Measurements from ENCODE around the gene P3H4. TPM values are rescaled to one million over a fixed set of nuclear protein-coding genes. Genes with fewer than 3 reads are reported as not detected.
"Not testable (repeated sequence)": the region's sequence is repeated elsewhere in the genome, so short reads cannot be mapped to it uniquely, and the experiment has no call there.

P3H4 gene
- total and polyA plus RNA-seq, 10 donors = 3.3 to 7.1 (median 5.8) TPM

- TF ChIP-seq, protein P1, sequence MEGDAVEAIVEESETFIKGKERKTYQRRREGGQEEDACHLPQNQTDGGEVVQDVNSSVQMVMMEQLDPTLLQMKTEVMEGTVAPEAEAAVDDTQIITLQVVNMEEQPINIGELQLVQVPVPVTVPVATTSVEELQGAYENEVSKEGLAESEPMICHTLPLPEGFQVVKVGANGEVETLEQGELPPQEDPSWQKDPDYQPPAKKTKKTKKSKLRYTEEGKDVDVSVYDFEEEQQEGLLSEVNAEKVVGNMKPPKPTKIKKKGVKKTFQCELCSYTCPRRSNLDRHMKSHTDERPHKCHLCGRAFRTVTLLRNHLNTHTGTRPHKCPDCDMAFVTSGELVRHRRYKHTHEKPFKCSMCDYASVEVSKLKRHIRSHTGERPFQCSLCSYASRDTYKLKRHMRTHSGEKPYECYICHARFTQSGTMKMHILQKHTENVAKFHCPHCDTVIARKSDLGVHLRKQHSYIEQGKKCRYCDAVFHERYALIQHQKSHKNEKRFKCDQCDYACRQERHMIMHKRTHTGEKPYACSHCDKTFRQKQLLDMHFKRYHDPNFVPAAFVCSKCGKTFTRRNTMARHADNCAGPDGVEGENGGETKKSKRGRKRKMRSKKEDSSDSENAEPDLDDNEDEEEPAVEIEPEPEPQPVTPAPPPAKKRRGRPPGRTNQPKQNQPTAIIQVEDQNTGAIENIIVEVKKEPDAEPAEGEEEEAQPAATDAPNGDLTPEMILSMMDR (IDR thresholded peaks at IDR 0.05 in 8 of 11, conservative IDR thresholded peaks at IDR 0.05 in 3 of 11) = no peak
- TF ChIP-seq POLR2A (IDR thresholded peaks at IDR 0.05) (no peak), POLR2AphosphoS5 (IDR thresholded peaks at IDR 0.05) (no peak)
- DNase-seq = no peak
These were observed 37.0 kb upstream of the P3H4 start for GRCh38 chr17:41848788-41849187.

GRCh38 chr17:41844971-41845370 is 33.2 kb upstream of the P3H4 start:
- Histone ChIP-seq H3K9me3 (no peaks in the 10 kb centered on the region), H3K4me3 (no peak overlapping the region), H3K36me3 (peaks cover 0 to 9% (median 0%) of the 10 kb centered on the region in 6 donors), H3K4me1 (peaks cover 0 to 14% (median 1%) of the 10 kb centered on the region in 6 donors), H3K27me3 (replicated peaks in 1 of 7) (no peaks in the 10 kb centered on the region), H3K27ac (no peak overlapping the region)
- 92 to 96% (median 93%) methylated on average over 6 of the region's 6 CpGs for WGBS, 5 donors
- intact Hi-C loops (cut with DNase I; ENCODE audit: low total_unique reads) = no loop called here
- DNase-seq = no peak
- TF ChIP-seq POLR2A (IDR thresholded peaks at IDR 0.05) (no peak), POLR2AphosphoS5 (IDR thresholded peaks at IDR 0.05) (no peak)
- TF ChIP-seq, protein P1 (IDR thresholded peaks at IDR 0.05 in 8 of 11, conservative IDR thresholded peaks at IDR 0.05 in 3 of 11) = no peak

More at GRCh38 chr17:41848788-41849187, 37.0 kb upstream of the P3H4 start:
- Histone ChIP-seq H3K4me1 (peaks cover 0 to 47% (median 16%) of the 10 kb centered on the region in 6 donors), H3K27ac (no peak overlapping the region), H3K9me3 (no peaks in the 10 kb centered on the region), H3K4me3 (no peak overlapping the region), H3K27me3 (replicated peaks in 1 of 7) (no peaks in the 10 kb centered on the region), H3K36me3 (peaks cover 0 to 39% (median 7%) of the 10 kb centered on the region in 6 donors)
- 83 to 95% (median 87%) methylated on average over 4 of the region's 4 CpGs for WGBS, 5 donors
- intact Hi-C loops (cut with DNase I; ENCODE audit: low total_unique reads) = no loop called here

DNA sequence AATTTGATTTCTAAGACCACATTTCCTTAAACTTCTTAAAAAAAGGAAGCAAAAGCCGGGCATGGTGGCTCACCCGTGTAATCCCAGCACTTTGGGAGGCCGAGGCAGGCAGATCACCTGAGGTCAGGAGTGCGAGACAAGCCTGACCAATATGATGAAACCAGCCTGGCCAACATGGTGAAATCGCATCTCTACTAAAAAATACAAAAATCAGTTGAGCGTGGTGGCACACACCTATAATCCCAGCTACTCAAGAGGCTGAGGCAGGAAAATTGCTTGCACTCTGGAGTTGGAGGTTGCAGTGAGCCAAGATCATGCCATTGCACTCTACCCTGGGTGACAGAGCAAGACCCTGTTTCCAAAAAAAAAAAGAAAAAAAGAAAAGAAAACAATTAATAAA is 29.0 kb upstream of the P3H4 start:
- DNase-seq; H3K36me3 ChIP-seq; H3K27me3 ChIP-seq (replicated peaks in 1 of 7); H3K9me3 ChIP-seq; intact Hi-C loops (cut with DNase I; ENCODE audit: low total_unique reads); H3K4me3 ChIP-seq; H3K27ac ChIP-seq: not testable (repeated sequence)
- whole genome bisulfite sequencing, 5 donors = 63 to 82% (median 70%) methylated on average over 6 of the region's 6 CpGs
- peaks cover 0 to 13% (median 7%) of the 10 kb centered on the region in 6 donors for H3K4me1 ChIP-seq

GRCh38 chr17:41839448-41839847 is 27.7 kb upstream of the P3H4 start:
- peaks cover 4 to 23% (median 17%) of the 10 kb centered on the region in 6 donors for H3K4me1 ChIP-seq
- DNase-seq; H3K36me3 ChIP-seq; intact Hi-C loops (cut with DNase I; ENCODE audit: low total_unique reads); H3K9me3 ChIP-seq; H3K4me3 ChIP-seq; H3K27ac ChIP-seq; H3K27me3 ChIP-seq (replicated peaks in 1 of 7): not testable (repeated sequence)
- WGBS, 5 donors = 91 to 100% (median 94%) methylated on average over 2 of the region's 2 CpGs

DNA sequence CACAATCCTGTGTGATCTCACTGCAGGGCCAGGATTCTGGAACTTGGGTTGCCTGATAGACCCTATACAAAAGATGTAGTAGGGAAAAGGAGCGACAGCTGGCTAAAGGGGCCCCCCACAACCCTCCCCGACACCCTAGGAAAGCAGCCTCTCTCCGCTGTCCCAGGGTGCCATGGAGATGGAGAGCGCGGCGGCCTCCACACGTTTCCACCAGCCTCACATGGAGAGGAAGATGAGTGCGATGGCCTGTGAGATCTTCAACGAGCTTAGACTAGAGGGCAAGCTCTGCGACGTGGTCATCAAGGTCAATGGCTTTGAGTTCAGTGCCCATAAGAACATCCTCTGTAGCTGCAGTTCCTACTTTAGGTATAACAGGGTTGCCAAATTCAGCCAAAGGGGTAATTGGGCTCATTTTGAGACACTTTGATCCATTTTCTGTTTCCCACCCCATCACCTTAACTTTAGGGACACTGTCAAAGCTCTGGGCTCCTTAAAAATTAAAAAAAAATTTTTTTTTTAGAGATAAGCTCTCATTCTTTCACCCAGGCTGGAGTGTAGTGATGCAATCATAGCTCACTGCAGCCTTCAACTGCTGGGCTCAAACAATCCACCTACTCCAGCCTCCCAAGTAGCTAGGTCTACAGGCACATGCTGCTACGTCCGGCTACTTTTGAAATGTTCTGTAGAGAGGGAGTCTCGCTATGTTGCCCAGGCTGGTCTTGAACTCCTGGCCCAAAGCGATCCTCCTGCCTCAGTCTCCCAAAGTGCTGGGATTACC is 26.2 kb upstream of the P3H4 start, which contains the start of gene KLHL10:
Gene KLHL10, plus strand, starts transcription at position 65 of the 778 bp plus-strand sequence. Its CDS starts 108 bp downstream, at position 173.
- TF ChIP-seq, protein P1 (IDR thresholded peaks at IDR 0.05 in 8 of 11, conservative IDR thresholded peaks at IDR 0.05 in 3 of 11) = no peak
- no peak for TF ChIP-seq POLR2AphosphoS5 (IDR thresholded peaks at IDR 0.05)
- TF ChIP-seq POLR2A (IDR thresholded peaks at IDR 0.05) = no peak

More for the DNA sequence above, 26.2 kb upstream of the P3H4 start, which contains the start of gene KLHL10:
- no peak for DNase-seq
- H3K4me3 ChIP-seq = peak within 1 kb of the TSS in 5 of 8 donors; percentile 81 to 93 (median 83)
- H3K4me1 ChIP-seq = peaks cover 4 to 23% (median 18%) of the 10 kb centered on the region in 6 donors
- no peak within 1 kb of the TSS for H3K27ac ChIP-seq
- H3K9me3 ChIP-seq = no peaks in the 10 kb centered on the region
- WGBS, 5 donors = 90 to 92% (median 91%) methylated on average over 14 to 15 of the region's 15 CpGs
- H3K36me3 ChIP-seq = peaks cover 0 to 9% (median 0%) of the 10 kb centered on the region in 6 donors
- H3K27me3 ChIP-seq (replicated peaks in 1 of 7) = peaks cover 0 to 8% (median 0%) of the 10 kb centered on the region in 7 donors
- intact Hi-C loops (cut with DNase I; ENCODE audit: low total_unique reads) = no loop called here

All from spleen (tissue), 11 donors.